A549 treated with Hydrocortisone at 1 μM for 4 hours (cell line): ENCODE data around the gene SNRNP200. TPM values are rescaled to one million over a fixed set of nuclear protein-coding genes. Genes with fewer than 3 reads are reported as not detected.

Experiments used
- total RNA-seq: library from RNA; stranded (reverse); fragments of 200-300 nt; extraction: Qiagen RNA extraction; gene quantifications from 5 replicates; pipeline ENCODE4 v1.2.3, GENCODE V29; 2022

SNRNP200 gene
- total RNA-seq: 112 to 133 TPM (median 116 TPM) in 5 replicates

DNA sequence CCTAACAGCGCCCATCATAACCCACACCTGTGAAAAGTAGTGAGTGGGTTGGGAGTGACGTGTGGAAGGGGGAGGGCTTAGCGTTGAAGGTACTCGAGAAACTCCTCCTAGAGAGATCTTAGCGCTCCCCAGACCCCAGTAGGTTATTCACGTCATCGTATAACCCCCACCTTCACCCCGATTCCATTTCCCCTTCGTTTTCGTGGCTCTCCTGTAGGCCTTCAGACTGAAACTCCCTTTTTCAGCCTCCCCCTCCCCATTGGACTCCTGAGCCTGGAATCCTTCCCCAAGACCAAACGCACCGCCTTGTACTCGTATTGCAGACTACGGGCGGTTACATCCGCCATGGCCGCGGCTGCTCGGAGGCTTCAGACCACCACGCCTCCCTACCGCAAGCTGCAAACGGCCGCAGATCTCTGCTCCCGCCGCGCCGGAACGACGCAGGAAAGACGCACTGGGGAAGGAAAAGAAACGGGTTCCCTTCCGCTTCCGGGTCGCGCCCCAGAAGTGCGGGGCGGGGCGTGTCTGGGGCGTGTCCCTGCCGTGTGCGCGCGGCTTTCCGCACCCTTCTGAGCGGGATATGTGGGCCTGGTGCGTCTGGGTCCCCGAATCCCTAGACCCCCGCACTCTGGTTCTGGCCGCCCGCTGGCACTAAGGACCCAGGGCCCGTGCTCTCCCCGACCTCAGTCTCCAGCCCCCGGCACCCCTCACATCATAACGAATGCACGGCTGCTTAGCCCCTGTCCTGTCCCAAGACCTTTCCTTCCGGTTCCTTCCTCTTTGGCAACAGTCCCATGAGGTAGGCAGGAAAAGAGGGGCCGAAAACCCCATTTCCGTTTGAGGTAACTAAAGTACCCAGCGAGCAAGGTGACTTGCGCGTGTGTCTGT is at the start of gene SNRNP200:
SNRNP200 (minus strand) TSS at position 456 of the 888 bp plus-strand sequence; CDS start at position 347, 109 bp downstream.

DNA sequence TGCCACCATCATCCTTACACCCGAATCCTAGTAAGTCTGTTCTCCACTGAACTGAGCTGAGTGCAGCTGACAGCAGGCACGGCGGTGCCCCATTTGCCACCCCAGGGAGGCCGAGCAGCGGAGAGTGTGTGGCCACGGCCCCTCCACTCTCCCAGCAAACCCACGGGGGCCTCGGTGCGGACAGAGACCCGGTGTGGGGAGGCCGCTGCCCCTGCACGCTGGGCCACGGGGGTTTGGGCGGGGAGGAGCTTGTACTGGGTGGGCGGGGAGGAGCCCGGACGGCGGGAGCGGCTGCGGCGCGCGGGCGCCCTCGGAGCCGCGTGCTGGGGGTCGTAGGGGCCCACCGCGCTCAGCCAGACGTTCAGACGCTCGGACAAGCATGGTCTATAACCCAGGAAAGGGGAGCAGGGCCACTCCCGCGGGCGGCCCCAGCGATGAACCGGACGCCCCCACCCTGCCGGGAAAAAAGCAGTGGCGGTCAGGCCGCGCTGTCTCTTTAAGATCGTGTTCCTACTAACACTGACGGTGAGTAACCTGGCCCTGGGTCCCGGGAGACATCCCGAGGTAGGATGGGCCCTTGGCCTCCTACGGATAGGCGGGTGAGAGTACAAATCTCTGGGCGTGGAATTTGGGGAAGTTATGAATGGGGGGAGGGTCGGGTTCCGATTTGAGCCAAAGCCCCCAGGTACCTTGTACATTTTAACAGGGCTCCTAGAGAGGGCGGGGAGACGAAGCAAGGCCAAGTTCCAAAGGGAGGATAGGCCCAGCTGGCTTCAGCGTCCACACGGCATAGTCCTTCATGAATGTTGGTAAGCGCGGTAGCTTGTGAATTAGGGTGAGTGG is 19.9 kb upstream of the SNRNP200 start, which contains the start of gene ITPRIPL1:
ITPRIPL1 (plus strand) TSS at position 277 of the 843 bp plus-strand sequence; CDS start at position 800, 523 bp downstream.

DNA sequence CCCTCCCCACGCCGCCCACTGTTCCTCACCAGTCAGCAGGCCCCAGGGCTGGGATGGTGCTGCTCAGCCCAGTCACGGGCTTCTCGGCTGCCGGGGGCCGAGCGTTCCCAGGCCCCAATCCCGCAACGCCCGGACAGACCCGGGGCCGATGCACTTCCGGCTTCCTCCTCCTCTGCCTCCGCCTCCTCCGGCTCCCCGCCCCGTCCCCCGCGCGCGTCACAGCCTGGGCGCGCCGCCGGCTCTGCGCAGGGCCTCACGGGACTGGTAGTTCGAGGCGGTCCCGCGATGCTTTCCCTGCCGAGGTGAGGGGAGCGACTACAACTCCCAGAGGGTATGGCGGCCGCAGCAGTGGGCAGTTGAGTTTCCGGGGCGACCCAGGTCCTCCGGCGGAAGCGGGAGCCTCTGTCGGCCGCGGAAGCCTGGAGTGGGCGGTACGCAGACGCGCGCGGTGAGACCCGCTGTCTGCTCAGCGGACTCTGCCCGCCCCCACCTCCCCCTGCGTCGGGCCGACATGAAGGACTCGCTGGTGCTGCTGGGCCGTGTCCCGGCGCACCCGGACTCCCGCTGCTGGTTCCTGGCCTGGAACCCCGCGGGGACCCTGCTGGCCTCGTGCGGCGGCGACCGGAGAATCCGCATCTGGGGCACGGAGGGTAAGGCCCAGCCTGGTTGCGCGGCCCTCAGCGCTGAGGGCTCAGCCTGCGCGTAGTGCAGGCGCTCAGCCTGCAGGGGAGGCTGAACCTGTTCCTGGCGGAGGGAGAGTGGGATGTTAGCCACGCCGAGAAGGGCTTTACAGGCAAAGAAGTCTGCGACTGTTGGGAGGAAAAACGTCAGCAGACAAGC is 39.3 kb downstream of the SNRNP200 start, which contains the start of the genes CIAO1 and TMEM127:
CIAO1 (plus strand) TSS at position 386 of the 840 bp plus-strand sequence; CDS start at position 512, 126 bp downstream.
TMEM127 (minus strand) TSS at position 158 of the 840 bp plus-strand sequence. CDS start 616 bp downstream, outside the sequence.

Other genes with a start within 250 kb of the SNRNP200 start
- gene ADRA2B, start 189.0 kb downstream of the SNRNP200 start, total RNA-seq: 0.06 to 0.17 TPM (median 0.09 TPM) in 5 replicates
- not detected in 5 replicates for gene ASTL, start 167.0 kb downstream of the SNRNP200 start, total RNA-seq
- gene DUSP2, start 160.1 kb downstream of the SNRNP200 start, total RNA-seq: 0.17 to 0.45 TPM (median 0.38 TPM) in 5 replicates
- gene STARD7, start 96.7 kb downstream of the SNRNP200 start, total RNA-seq: 86.3 to 104 TPM (median 88.1 TPM) in 5 replicates
- 42.1 to 45.2 TPM (median 43.4 TPM) in 5 replicates for gene TMEM127, start 39.5 kb downstream of the SNRNP200 start, total RNA-seq
- 78.1 to 89.5 TPM (median 82.7 TPM) in 5 replicates for gene CIAO1, start 39.3 kb downstream of the SNRNP200 start, total RNA-seq
- not detected in 5 replicates for gene ITPRIPL1, start 19.8 kb upstream of the SNRNP200 start, total RNA-seq
- gene NCAPH, start 30.2 kb upstream of the SNRNP200 start, total RNA-seq: 39.8 to 49.6 TPM (median 41.3 TPM) in 5 replicates
- gene NEURL3, start 199.8 kb upstream of the SNRNP200 start, total RNA-seq: 0.61 to 1.8 TPM (median 0.75 TPM) in 5 replicates
- gene ARID5A, start 231.2 kb upstream of the SNRNP200 start, total RNA-seq: 3.6 to 4.6 TPM (median 4.1 TPM) in 5 replicates